ENCODE results near the gene SP140. TPM values are rescaled to one million over a fixed set of nuclear protein-coding genes. Genes with fewer than 3 reads are reported as not detected.

SP140 gene
- total and polyA plus RNA-seq, 2 experiments from 2014 or later = 0.24 to 0.70 TPM

- Histone ChIP-seq H3F3A (replicated peaks; ENCODE audit: low read depth) (no peaks in the 10 kb centered on the region), H3K27me3 (ENCODE audit: insufficient read depth) (no peaks in the 10 kb centered on the region), H3K9me2 (ENCODE audit: insufficient read depth) (0 out of 2 replicates have a peak, but pooled peaks cover 4% of the 10 kb centered on the region), H3K36me3 (ENCODE audit: insufficient read depth) (0 out of 2 replicates have a peak, but pooled peaks cover 3% of the 10 kb centered on the region), H3K4me2 (no peak overlapping the region), H2AFZ (no peak overlapping the region), H3K4me1 (ENCODE audit: insufficient read depth) (no peaks in the 10 kb centered on the region), H4K20me1 (replicated peaks; ENCODE audit: insufficient read depth) (no peaks in the 10 kb centered on the region), H3K4me3 (no peak overlapping the region), H3K27ac (ENCODE audit: low read depth) (no peak overlapping the region), H3K79me2 (replicated peaks; ENCODE audit: insufficient read depth) (no peaks in the 10 kb centered on the region)
- no peak for DNase-seq (ENCODE audit: low spot score)
- H3K27ac Mint-ChIP-seq = no peak overlapping the region
- no peaks in the 10 kb centered on the region for H3K36me3 Mint-ChIP-seq (ENCODE audit: low read depth)
- no peaks in the 10 kb centered on the region for H3K4me1 Mint-ChIP-seq
- no peaks in the 10 kb centered on the region for H3K27me3 Mint-ChIP-seq (ENCODE audit: insufficient read depth, low read depth, poor library complexity)
- TF ChIP-seq REST (IDR thresholded peaks at IDR 0.05; ENCODE audit: unreplicated experiment) (no peak), STAT1 (IDR thresholded peaks at IDR 0.05; ENCODE audit: unreplicated experiment) (no peak), ZNF331 (CRISPR knock-in tag; IDR thresholded peaks at IDR 0.05; ENCODE audit: low read depth) (no peak), EZH2phosphoT487 (IDR thresholded peaks at IDR 0.05; ENCODE audit: unreplicated experiment) (no peak), JUNB (IDR thresholded peaks at IDR 0.05; ENCODE audit: unreplicated experiment) (no peak), CREB1 (CRISPR knock-in tag; IDR thresholded peaks at IDR 0.05; ENCODE audit: low read depth) (no peak), POLR2AphosphoS5 (IDR thresholded peaks at IDR 0.05; ENCODE audit: low read depth) (no peak), NANOG (IDR thresholded peaks at IDR 0.05; ENCODE audit: borderline replicate concordance) (no peak), ZNF114 (CRISPR knock-in tag; IDR thresholded peaks at IDR 0.05) (no peak), EZH2 (IDR thresholded peaks at IDR 0.05; ENCODE audit: low read depth, unreplicated experiment) (no peak)
- TF ChIP-seq, protein P1, sequence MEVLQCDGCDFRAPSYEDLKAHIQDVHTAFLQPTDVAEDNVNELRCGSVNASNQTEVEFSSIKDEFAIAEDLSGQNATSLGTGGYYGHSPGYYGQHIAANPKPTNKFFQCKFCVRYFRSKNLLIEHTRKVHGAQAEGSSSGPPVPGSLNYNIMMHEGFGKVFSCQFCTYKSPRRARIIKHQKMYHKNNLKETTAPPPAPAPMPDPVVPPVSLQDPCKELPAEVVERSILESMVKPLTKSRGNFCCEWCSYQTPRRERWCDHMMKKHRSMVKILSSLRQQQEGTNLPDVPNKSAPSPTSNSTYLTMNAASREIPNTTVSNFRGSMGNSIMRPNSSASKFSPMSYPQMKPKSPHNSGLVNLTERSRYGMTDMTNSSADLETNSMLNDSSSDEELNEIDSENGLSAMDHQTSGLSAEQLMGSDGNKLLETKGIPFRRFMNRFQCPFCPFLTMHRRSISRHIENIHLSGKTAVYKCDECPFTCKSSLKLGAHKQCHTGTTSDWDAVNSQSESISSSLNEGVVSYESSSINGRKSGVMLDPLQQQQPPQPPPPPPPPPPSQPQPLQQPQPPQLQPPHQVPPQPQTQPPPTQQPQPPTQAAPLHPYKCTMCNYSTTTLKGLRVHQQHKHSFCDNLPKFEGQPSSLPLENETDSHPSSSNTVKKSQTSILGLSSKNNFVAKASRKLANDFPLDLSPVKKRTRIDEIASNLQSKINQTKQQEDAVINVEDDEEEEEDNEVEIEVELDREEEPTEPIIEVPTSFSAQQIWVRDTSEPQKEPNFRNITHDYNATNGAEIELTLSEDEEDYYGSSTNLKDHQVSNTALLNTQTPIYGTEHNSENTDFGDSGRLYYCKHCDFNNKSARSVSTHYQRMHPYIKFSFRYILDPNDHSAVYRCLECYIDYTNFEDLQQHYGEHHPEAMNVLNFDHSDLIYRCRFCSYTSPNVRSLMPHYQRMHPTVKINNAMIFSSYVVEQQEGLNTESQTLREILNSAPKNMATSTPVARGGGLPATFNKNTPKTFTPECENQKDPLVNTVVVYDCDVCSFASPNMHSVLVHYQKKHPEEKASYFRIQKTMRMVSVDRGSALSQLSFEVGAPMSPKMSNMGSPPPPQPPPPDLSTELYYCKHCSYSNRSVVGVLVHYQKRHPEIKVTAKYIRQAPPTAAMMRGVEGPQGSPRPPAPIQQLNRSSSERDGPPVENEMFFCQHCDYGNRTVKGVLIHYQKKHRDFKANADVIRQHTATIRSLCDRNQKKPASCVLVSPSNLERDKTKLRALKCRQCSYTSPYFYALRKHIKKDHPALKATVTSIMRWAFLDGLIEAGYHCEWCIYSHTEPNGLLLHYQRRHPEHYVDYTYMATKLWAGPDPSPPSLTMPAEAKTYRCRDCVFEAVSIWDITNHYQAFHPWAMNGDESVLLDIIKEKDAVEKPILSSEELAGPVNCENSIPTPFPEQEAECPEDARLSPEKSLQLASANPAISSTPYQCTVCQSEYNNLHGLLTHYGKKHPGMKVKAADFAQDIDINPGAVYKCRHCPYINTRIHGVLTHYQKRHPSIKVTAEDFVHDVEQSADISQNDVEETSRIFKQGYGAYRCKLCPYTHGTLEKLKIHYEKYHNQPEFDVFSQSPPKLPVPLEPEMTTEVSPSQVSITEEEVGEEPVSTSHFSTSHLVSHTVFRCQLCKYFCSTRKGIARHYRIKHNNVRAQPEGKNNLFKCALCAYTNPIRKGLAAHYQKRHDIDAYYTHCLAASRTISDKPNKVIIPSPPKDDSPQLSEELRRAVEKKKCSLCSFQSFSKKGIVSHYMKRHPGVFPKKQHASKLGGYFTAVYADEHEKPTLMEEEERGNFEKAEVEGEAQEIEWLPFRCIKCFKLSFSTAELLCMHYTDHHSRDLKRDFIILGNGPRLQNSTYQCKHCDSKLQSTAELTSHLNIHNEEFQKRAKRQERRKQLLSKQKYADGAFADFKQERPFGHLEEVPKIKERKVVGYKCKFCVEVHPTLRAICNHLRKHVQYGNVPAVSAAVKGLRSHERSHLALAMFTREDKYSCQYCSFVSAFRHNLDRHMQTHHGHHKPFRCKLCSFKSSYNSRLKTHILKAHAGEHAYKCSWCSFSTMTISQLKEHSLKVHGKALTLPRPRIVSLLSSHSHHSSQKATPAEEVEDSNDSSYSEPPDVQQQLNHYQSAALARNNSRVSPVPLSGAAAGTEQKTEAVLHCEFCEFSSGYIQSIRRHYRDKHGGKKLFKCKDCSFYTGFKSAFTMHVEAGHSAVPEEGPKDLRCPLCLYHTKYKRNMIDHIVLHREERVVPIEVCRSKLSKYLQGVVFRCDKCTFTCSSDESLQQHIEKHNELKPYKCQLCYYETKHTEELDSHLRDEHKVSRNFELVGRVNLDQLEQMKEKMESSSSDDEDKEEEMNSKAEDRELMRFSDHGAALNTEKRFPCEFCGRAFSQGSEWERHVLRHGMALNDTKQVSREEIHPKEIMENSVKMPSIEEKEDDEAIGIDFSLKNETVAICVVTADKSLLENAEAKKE (CRISPR knock-in tag; IDR thresholded peaks at IDR 0.05) = no peak
- TF ChIP-seq, protein P2, sequence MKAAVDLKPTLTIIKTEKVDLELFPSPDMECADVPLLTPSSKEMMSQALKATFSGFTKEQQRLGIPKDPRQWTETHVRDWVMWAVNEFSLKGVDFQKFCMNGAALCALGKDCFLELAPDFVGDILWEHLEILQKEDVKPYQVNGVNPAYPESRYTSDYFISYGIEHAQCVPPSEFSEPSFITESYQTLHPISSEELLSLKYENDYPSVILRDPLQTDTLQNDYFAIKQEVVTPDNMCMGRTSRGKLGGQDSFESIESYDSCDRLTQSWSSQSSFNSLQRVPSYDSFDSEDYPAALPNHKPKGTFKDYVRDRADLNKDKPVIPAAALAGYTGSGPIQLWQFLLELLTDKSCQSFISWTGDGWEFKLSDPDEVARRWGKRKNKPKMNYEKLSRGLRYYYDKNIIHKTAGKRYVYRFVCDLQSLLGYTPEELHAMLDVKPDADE (IDR thresholded peaks at IDR 0.05) = no peak
- TF ChIP-seq, protein P3, sequence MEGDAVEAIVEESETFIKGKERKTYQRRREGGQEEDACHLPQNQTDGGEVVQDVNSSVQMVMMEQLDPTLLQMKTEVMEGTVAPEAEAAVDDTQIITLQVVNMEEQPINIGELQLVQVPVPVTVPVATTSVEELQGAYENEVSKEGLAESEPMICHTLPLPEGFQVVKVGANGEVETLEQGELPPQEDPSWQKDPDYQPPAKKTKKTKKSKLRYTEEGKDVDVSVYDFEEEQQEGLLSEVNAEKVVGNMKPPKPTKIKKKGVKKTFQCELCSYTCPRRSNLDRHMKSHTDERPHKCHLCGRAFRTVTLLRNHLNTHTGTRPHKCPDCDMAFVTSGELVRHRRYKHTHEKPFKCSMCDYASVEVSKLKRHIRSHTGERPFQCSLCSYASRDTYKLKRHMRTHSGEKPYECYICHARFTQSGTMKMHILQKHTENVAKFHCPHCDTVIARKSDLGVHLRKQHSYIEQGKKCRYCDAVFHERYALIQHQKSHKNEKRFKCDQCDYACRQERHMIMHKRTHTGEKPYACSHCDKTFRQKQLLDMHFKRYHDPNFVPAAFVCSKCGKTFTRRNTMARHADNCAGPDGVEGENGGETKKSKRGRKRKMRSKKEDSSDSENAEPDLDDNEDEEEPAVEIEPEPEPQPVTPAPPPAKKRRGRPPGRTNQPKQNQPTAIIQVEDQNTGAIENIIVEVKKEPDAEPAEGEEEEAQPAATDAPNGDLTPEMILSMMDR (conservative IDR thresholded peaks at IDR 0.05; ENCODE audit: low read depth in 2 of 2) = no peak
- H3K9me3 Mint-ChIP-seq = peaks cover 5% of the 10 kb centered on the region; the same call in 1 of the 3 replicates
- no peak for ATAC-seq
- no peak overlapping the region for H3K4me3 Mint-ChIP-seq
These were observed 57.4 kb downstream of the SP140 start for GRCh38 chr2:230282936-230283335.

Data from GM23338 (cell line).